ENCODE measurements around the gene PCK1. TPM values are rescaled to one million over a fixed set of nuclear protein-coding genes. Genes with fewer than 3 reads are reported as not detected.

The PCK1 gene
- total and polyA plus RNA-seq, 2 experiments from 2014 or later: not detected

GRCh38 chr20:57543754-57544153 lies 17.2 kb upstream of the PCK1 start:
- no peaks in the 10 kb centered on the region for H3K9me2 ChIP-seq (ENCODE audit: insufficient read depth)
- no peak overlapping the region for H3K27ac ChIP-seq
- H4K20me1 ChIP-seq (ENCODE audit: insufficient read depth): no peaks in the 10 kb centered on the region
- no peaks in the 10 kb centered on the region for H3K36me3 ChIP-seq (ENCODE audit: low read depth)
- no peak for DNase-seq
- no peak for TF ChIP-seq EZH2 (IDR thresholded peaks at IDR 0.05; ENCODE audit: insufficient read depth, poor library complexity, severe bottlenecking)
- no peak for TF ChIP-seq EZH2phosphoT487 (IDR thresholded peaks at IDR 0.05; ENCODE audit: insufficient read depth, low read depth)
- peaks cover 64% of the 10 kb centered on the region for H3K27me3 ChIP-seq (replicated peaks; ENCODE audit: insufficient read depth)
- H3F3A ChIP-seq (ENCODE audit: insufficient read depth): no peaks in the 10 kb centered on the region
- WGBS, 2 experiments (ENCODE audit: low coverage in 1 of 2, low lambda C conversion rate in 2 of 2, missing lambda C conversion rate in 2 of 2): 38 to 43% methylated on average over 2 of the region's 2 CpGs
- no peak overlapping the region for H2AFZ ChIP-seq
- H3K4me1 ChIP-seq (ENCODE audit: insufficient read depth): no peaks in the 10 kb centered on the region
- no peak overlapping the region for H3K9ac ChIP-seq
- H3K79me2 ChIP-seq (ENCODE audit: insufficient read depth): no peaks in the 10 kb centered on the region
- no peaks in the 10 kb centered on the region for H3K9me3 ChIP-seq (ENCODE audit: low read depth)
- in situ Hi-C loops (cut with MboI): no loop called here
- no peak overlapping the region for H3K4me2 ChIP-seq (ENCODE audit: unreplicated experiment)
- H3K4me3 ChIP-seq: no peak overlapping the region

- Histone ChIP-seq H3K4me2 (ENCODE audit: unreplicated experiment) (no peak overlapping the region), H2AFZ (no peak overlapping the region), H3K9ac (no peak overlapping the region), H3K9me3 (ENCODE audit: low read depth) (no peaks in the 10 kb centered on the region), H4K20me1 (ENCODE audit: insufficient read depth) (no peaks in the 10 kb centered on the region), H3F3A (ENCODE audit: insufficient read depth) (no peaks in the 10 kb centered on the region), H3K4me1 (ENCODE audit: insufficient read depth) (no peaks in the 10 kb centered on the region), H3K4me3 (no peak overlapping the region), H3K27me3 (replicated peaks; ENCODE audit: insufficient read depth) (peaks cover 60% of the 10 kb centered on the region), H3K9me2 (ENCODE audit: insufficient read depth) (no peaks in the 10 kb centered on the region), H3K79me2 (ENCODE audit: insufficient read depth) (no peaks in the 10 kb centered on the region), H3K27ac (no peak overlapping the region), H3K36me3 (ENCODE audit: low read depth) (no peaks in the 10 kb centered on the region)
- no peak for DNase-seq
- in situ Hi-C loops (cut with MboI): no loop called here
- TF ChIP-seq EZH2 (IDR thresholded peaks at IDR 0.05; ENCODE audit: insufficient read depth, poor library complexity, severe bottlenecking) (no peak), EZH2phosphoT487 (IDR thresholded peaks at IDR 0.05; ENCODE audit: insufficient read depth, low read depth) (no peak)
- WGBS, 2 experiments (ENCODE audit: low coverage in 1 of 2, low lambda C conversion rate in 2 of 2, missing lambda C conversion rate in 2 of 2): 39 to 43% methylated on average over 12 of the region's 12 CpGs
Observed at GRCh38 chr20:57544838-57545564, 15.9 kb upstream of the PCK1 start.

- H3K4me3 ChIP-seq: no peak overlapping the region
- no peak overlapping the region for H3K9ac ChIP-seq
- H3K36me3 ChIP-seq (ENCODE audit: low read depth): no peaks in the 10 kb centered on the region
- 67 to 69% methylated on average over 12 of the region's 12 CpGs for WGBS, 2 experiments (ENCODE audit: low coverage in 1 of 2, low lambda C conversion rate in 2 of 2, missing lambda C conversion rate in 2 of 2)
- no peaks in the 10 kb centered on the region for H3K9me3 ChIP-seq (ENCODE audit: low read depth)
- H3F3A ChIP-seq (ENCODE audit: insufficient read depth): no peaks in the 10 kb centered on the region
- H3K79me2 ChIP-seq (ENCODE audit: insufficient read depth): no peaks in the 10 kb centered on the region
- H4K20me1 ChIP-seq (ENCODE audit: insufficient read depth): no peaks in the 10 kb centered on the region
- no peaks in the 10 kb centered on the region for H3K4me1 ChIP-seq (ENCODE audit: insufficient read depth)
- peaks cover 54% of the 10 kb centered on the region for H3K27me3 ChIP-seq (replicated peaks; ENCODE audit: insufficient read depth)
- H2AFZ ChIP-seq: no peak overlapping the region
- H3K27ac ChIP-seq: no peak overlapping the region
- TF ChIP-seq EZH2phosphoT487 (IDR thresholded peaks at IDR 0.05; ENCODE audit: insufficient read depth, low read depth) (no peak), EZH2 (IDR thresholded peaks at IDR 0.05; ENCODE audit: insufficient read depth, poor library complexity, severe bottlenecking) (no peak)
- no peak for DNase-seq
- H3K4me2 ChIP-seq (ENCODE audit: unreplicated experiment): no peak overlapping the region
- in situ Hi-C loops (cut with MboI): no loop called here
- no peaks in the 10 kb centered on the region for H3K9me2 ChIP-seq (ENCODE audit: insufficient read depth)
Observed at GRCh38 chr20:57545927-57546662, 14.8 kb upstream of the PCK1 start.

GRCh38 chr20:57546956-57547649 lies 13.8 kb upstream of the PCK1 start:
- no peak overlapping the region for H2AFZ ChIP-seq
- no peaks in the 10 kb centered on the region for H3F3A ChIP-seq (ENCODE audit: insufficient read depth)
- no peaks in the 10 kb centered on the region for H3K9me2 ChIP-seq (ENCODE audit: insufficient read depth)
- H3K9me3 ChIP-seq (ENCODE audit: low read depth): no peaks in the 10 kb centered on the region
- no peaks in the 10 kb centered on the region for H3K36me3 ChIP-seq (ENCODE audit: low read depth)
- no peak overlapping the region for H3K4me3 ChIP-seq
- H3K27me3 ChIP-seq (replicated peaks; ENCODE audit: insufficient read depth): peaks cover 52% of the 10 kb centered on the region
- H3K27ac ChIP-seq: no peak overlapping the region
- in situ Hi-C loops (cut with MboI): no loop called here
- H4K20me1 ChIP-seq (ENCODE audit: insufficient read depth): no peaks in the 10 kb centered on the region
- peak; percentile 12 for DNase-seq
- 59 to 60% methylated on average over 8 of the region's 8 CpGs for WGBS, 2 experiments (ENCODE audit: low coverage in 1 of 2, low lambda C conversion rate in 2 of 2, missing lambda C conversion rate in 2 of 2)
- no peak overlapping the region for H3K4me2 ChIP-seq (ENCODE audit: unreplicated experiment)
- TF ChIP-seq EZH2 (IDR thresholded peaks at IDR 0.05; ENCODE audit: insufficient read depth, poor library complexity, severe bottlenecking): no peak
- H3K4me1 ChIP-seq (ENCODE audit: insufficient read depth): no peaks in the 10 kb centered on the region
- H3K79me2 ChIP-seq (ENCODE audit: insufficient read depth): no peaks in the 10 kb centered on the region
- no peak overlapping the region for H3K9ac ChIP-seq

Data from GM23248 (cell line).